DMS79 (cell line): ENCODE results near the gene LMO7.
"Not testable (repeated sequence)": the region's sequence is repeated elsewhere in the genome, so short reads cannot be mapped to it uniquely, and the experiment has no call there.

Source experiments
- DNase-seq: peaks from one replicate; lab custom pipeline; 2025; lab: John Stamatoyannopoulos, UW

Gene LMO7

DNA sequence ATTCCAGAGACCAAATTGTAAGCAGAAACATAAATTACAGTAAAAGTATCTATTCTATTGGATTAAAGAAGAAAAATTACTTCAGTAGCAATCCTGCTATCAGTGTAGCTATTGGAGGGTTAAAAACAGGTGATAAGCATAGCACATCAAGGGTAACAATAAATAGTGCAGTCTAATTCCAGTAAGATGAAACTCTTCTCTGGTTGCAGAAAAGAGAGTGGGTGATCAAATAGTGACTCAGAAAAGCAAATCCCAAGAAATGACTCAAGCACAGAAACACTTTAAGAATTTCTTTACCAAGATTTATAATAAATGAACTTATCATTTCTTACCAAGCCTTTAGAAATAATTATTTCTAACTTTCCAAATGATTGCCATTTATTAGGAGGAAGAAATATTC is 135.7 kb downstream of the LMO7 start:
- DNase-seq: no peak

DNA sequence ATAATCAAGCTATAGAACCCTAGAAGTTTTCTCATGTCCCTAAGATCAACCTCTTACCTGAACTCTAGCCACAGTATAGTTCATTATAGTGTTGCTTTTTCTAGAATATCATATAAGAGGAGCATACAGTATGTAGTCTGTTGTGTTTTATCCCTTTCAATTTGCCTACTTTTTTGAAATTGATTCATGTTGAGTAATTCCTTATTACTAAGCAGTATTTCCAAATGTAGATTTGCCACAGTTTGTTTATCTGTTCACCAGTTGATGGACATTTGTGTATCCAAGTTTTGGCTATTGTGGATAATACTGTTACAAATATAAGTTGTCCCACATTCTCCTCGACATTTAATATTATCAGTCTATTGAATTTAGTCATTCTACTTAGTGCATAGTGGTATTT is 138.0 kb downstream of the LMO7 start:
- no peak for DNase-seq

DNA sequence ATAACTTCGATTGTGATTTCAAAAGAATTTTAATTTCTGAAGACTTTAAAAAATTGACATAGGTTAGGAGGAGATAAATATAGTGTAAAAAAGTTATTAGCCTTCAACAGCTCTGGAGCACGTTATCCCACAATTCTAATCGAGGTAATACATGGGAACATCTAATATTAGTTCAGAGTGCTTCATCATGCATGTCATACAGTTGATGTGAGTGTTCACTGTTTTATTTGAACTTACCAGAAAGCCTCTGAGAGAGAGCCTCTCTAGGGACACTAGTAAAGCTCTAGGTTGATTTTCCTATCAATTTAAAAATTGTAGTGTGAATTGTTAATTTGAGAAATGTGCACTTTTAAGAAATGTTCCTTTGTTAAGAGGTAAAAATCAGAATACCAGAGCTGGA is 140.4 kb downstream of the LMO7 start:
- no peak for DNase-seq

DNA sequence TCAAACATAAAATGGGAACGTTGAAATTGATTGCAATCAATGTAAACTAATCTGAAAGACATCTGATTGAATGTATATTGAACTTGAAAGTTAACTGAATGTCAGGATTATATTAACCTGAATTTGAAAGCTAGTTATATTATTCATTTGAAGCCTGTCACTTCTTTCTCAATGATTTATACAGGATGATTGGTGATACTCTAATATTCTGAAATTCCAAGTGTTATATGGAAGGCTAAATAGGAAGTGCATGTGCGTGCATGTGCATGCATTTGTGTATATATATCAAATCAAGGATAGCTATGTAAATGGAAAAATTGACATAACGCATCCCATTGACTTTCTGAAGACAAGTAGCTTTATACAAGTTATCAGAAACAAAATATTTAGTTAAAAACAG is 143.3 kb downstream of the LMO7 start:
- DNase-seq: no peak

DNA sequence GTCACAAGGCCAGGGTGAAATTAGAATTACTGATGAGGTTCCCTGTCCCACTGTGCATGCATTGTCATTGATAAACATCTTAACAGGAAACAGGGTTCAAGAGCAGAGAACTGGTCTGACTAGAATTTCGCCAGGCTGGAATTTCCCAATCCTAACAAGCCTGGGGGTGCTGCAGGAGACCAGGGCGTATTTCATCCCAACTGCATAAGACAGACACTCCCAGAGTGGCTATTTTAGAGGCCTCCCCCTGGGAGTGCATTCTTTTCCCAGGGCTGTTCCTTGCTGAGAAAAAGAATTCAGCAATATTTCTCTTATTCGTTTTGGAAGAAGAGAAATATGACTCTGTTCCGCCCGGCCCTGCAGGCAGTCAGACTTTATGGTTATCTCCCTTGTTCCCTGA is 144.0 kb downstream of the LMO7 start:
- DNase-seq: not testable (repeated sequence)

DNA sequence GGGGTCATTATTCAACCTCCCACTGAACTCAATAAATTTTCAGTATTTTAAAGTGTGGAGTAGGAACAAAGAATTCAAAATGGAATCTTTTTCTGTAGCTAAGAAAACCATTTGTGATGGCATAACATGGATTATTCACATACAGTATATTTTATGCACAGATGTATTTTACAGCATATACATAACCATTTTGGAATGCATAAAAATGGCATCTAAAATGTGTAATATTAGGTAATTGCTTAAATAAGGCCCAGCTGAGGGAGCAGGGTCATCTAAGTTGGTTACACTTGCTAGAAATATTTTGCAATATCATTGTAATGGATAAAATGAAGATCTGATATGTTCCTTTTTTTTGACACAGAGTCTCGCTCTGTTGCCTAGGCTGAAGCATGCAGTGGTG is 146.9 kb downstream of the LMO7 start:
- DNase-seq: no peak

DNA sequence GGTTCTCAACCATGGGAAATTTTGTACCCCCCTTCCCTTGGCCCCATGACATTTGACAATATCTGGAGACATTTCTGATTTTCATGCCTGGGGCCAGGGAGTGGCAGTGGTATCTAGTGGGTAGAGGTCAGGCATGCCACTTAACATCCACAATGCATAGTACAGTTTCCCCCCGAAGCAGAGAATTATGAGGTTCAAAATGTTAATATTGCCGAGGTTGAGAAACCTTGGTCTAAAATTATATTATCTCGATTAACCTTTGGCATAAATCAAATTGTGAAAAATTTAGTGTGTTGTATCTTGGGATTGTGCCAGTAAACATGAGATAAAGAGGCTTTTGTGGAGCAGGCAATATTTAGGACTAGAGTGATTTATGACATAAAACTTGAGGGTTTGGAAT is 147.9 kb downstream of the LMO7 start:
- no peak for DNase-seq

DNA sequence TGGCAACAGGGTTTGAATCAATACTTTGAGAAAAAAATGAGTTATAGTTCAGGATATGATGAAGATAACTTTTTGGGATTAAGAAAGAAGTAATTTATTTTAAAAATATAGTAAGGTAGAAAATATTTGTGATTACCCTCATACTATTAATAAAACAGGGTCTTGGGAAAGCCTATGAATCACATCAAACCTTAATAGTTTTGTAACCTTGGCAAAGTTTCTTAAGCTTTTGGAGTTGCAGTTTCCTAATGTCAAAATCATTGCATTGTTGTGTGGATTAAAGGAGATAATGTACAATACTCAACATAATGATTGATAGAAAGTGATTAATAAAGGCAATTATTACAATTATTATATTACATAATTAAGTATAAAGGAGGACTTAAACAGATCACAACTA is 149.0 kb downstream of the LMO7 start:
- no peak for DNase-seq

DNA sequence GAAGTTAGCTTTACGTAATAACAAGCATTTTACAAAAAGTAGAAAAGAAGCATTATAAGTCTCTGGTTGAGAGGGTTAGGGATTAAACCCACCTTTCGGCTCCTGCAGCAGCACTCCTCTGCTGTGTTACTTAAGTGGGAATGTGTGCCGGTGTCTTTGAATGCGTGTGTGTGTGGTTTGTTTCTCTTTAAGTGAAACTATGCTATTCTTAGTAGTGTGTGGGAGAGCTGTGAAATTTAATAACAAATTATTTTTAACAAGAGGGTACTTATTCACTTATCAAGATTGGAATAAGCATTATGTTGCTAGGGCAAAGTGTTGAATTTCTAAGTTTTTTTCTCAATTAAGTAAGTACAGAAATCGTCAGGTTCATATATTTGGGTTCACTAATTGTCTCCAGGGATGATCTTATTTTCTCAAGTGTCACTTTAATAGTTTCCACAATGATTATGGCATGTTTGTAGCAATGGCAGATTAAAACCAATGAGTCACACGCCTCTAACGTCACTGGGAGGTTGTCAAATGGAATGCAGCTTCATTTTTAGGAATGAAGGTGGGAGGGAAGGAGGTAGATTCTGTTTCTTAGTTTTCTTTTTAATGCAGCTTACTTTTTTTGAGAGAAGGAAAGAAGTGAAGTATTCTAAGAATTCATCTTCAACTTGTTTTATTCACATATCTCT is 151.3 kb downstream of the LMO7 start:
- no peak for DNase-seq

DNA sequence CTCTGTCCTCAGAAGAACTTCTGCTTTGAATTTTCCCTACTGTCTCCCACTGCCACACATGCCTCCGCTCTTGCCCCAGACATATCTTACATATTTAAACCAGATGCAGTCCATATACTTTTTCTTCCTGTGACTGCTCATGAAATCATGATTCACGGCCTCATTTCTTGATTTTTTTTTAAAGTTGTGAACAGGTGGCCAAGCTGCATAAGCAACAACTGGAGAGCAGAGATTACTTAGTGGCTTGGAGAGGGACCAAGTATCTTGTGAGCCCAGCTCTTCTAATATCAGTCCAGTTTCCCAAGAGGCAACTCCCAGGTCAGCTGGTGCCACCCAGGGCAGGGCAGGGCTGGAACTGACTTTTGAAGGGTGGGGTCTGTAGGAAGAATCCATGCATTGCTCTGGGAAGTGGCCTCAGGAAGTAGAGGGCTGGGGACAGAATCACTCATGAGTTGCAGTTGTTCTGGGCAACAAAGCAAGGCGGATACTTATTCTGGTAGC is 152.4 kb downstream of the LMO7 start:
- no peak for DNase-seq

DNA sequence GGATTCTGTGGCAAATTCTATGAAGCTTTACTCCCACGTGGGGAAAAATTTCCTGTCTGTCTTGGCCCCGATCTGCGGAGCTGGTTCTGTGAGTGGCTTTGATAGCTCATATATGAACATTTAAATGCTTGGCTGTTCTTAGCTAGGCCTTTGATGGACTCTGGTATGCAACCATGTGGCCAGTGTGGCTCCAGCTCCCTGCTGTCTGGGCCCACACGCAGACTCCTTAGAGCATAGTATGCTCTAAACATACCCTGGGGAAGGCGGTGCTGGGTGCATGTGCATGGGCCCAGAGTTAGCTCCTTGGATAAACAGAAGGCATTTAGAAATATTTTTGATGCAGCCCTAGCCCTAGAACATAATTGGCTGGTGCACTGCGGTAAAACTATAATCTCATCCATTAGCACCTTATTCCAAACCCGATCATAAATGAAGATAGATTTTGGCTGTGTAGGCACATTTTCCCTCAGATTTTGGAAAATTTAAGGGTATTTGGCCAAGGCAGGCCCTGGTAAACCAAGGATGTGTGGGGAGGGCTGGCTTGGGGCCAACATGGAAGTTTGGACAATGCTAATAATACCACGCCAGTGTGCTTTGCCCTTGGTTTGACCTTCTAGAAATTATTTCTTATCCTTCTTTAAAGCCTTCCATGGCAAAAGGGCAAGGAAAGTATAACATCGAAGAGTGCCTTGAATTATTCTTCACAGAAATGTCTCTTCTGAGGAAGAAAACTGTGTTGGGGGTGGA is 153.5 kb downstream of the LMO7 start:
- no peak for DNase-seq

DNA sequence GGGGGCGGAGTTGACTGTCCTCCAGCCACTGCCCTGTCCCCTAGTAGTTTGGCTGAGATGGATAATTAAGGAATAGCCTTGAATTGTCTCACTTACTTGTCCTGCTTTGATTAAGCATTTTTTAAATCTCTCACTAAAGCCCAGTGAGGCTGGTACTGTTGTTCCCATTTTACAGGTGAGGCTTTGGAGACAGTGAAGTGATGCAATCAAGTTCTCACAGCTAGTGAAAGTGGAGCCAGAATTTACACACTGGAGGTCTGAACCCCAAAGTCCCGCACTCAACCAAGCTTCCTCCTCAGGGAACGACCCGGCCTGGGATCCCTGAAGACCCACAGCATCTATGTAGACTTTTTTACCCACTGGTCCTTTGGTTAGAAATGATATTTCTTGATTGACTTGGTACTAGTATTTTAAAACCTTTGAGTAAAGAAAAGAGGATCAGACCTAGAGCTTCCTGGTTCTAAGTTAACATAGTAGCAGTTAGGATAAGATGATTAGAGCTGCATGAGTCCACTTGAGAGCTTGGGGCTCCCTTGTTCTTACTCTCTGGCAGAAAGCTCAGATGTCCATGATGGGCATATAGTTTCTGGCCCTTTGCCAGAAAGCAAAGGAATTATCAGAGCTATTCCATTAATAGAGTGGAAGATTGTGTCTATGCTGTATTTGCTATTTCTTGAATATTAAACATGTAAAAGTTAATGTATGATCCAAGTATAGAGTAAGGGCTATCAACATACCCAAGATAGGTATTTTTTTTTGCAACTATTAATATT is 154.3 kb downstream of the LMO7 start:
- no peak for DNase-seq

DNA sequence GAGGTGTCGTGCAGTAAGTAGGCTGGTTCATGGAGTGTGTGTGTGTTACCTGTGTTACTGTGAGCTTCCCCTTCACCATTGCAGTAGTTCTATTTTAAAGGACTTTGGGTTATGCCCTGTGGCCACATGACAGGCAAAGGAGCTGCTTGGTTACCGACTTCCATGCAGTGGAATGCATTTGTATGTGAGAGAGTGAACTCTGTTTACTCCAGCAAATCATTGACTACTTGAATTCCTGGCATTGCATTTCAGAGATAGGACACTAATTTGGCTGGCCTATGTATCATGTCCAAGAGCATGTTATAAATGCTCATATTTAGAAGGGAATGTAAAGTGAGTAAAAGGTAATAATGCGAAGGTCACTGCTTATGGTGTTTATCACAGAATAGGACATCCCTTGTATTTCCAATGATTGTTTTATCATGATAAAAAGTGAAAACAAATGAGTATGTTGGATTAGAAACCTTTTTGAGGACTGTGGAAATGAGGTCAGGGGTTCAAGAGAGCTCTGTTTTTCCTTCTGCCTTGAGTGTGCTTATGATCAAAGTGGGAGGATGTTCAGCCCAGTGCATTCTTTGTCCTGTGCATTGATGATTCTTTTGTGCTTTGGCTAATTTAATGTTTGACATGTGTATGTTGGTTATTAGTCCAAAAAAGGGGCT is 156.5 kb downstream of the LMO7 start:
- no peak for DNase-seq

DNA sequence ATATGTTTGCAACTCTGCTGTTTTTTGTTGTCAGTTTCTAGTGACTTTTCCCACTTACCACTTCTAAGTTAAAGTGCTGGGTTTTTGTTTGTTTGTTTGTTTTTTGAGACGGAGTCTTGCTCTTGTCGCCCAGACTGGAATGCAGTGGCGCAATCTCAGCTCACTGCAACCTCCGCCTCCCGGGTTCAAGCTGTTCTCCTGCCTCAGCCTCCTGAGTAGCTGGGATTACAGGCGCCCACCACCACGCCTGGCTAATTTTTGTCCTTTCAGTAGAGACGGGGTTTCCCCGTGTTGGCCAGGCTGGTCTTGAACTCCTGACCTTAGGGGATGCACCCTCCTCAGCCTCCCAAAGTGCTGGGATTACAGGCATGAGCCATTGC is 157.0 kb downstream of the LMO7 start:
- not testable (repeated sequence) for DNase-seq

DNA sequence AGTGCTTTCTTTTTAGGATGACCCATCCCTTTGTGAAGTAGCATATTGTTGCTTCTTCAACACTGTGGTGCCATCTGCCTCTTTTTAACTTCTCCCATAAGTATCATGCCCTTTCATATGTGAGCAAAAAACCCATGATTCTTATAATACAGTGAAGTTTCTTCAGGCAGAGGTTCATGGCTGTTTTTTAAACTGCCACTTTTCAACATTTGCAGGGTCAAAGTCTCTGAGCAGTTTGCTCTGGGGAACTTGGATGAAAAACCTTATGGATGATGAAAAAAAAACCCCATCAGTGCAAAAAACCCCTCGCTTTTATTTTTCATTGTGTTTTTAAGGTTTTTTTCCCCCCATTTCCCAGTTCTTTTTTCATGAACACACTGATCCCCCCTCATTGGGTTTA is 158.5 kb downstream of the LMO7 start:
- no peak for DNase-seq

DNA sequence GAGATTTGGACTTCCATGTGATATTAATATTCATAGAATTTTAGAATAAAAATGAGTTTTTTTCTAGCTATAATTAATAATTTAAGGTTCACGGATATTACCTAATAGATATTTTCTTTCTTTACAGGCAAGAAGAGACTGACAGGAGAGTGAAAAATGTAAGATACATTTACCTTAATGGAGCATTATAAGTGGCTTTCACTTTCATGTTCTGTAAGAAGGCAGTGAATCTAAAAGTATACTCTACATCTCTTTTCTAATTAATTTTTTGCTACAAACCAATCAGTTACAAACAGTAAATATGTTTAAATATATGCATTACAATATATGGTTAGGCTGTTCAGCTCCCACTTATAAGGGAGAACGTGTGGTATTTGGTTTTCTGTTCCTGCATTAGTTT is 159.1 kb downstream of the LMO7 start:
- DNase-seq: no peak

DNA sequence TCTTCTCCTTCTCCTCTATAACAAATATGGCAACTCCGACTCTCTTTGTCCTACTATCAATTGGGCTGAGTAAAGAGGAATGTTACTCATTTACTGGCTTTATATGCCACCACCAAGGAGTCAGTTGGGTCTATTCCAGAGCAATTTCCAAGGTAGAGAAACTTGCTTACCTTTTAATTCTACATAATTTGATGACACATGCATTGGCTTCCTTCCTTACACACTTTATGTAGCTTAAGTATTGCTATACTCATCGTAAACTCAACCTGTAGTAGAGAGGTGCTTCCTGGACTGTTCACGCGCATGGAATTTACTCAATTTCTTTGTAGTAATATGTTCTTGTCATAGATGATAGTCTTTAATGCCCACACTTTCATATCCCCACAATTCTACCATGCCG is 160.7 kb downstream of the LMO7 start:
- DNase-seq: no peak

DNA sequence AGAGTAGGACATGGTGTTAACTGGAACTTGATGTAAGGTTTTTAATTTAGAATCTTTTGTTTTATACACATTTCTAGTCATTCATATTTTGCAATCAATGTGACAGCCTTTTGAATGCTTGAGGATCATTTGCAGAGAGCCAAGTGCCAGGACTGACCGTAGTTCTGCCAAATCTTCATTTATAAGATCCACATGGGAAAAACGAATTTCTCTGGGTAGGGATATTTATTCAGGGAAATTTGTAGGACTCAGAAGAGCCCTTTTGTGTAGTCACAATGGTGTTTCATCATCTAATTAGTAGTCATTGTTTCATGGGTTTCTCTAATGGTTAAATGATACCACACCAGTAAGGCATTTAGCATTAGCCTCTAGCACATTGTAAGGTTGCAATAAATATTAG is 161.1 kb downstream of the LMO7 start:
- DNase-seq: no peak

DNA sequence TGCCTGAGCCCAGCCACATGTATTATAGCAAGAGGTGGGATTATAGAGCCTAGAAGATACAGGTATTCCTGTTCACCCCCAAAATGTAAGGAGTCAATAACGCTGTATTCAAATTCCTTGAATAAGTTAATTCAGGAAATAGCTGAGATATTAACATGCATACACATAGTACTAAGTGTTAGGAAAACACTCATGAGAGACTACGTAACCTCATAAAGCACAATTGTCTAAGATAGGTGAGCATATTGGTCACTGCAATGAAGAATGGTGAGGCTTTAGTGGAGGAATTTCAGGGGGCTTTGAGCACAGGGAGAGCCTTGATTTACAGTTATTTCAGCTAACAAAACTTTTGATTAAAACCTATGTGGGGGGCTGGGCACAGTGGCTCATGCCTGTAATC is 161.6 kb downstream of the LMO7 start:
- DNase-seq: no peak

DNA sequence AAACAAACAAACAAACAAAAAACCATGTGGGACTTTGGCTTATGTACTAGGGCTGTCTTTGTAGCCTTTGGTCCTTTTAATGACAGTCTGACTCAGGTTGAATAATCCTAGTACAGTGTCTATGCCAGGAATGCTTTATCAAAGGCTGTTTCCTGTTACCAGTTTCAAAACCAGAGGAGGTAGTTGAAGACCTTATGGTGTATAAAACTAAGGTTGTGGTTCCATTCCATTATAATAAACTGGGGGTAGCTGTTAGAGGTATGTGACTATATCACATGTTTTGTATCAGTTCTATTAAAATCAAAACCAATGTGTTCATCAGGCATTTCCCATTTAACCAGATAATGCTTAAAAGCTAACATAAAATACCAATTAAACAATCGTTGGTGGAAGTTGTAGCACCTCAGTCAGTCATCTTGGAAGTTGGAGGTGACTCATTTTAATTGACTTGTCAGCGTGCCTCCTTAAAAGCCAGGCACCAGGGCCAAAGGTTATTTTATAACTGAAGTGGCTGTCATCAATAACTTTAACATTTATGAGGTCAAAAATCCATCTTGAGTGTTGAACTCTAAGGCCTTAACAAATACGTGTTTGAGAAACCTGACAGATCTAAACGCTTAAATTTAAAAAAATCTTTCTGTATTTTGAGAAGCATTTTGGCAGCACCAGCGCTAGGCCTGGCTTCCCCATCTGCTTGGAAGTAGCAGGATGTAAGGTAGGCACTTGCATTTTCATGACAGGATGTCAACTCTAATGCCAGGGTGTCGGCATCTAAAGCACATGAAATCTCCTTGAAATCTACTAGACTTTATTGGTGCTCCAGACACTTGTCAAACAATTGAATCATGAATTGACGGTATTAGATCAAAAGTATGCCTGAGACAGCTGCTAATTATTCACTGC is 162.5 kb downstream of the LMO7 start:
- no peak for DNase-seq

DNA sequence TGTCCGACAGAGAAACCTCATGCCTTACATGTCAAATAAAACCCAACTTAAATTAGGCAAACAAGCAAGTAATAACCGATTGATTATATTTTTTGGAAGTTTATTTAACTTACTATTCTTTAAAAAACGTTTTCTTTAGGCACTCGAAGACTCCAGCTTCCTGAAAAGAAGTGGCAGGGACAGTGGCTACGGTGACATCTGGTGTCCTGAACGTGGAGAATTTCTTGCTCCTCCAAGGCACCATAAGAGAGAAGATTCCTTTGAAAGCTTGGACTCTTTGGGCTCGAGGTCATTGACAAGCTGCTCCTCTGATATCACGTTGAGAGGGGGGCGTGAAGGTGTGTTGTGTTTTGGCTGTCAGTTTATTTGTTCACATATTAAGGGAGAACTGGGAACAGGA is 164.4 kb downstream of the LMO7 start:
- DNase-seq: no peak
